GM12878 (cell line): Measurements from ENCODE around the gene BCAR3.

Source experiments
- BHLHE40 ChIP-seq, 2 experiments: fragments of 450-650 bp in 1 of 2; IDR thresholded peaks; 2 replicates each; pipeline ENCODE4 v1.6.1; 2011 to 2017; ENCODE audit warnings: low read depth in 2 of 2, borderline replicate concordance in 1 of 2, improper control_type of control experiment in 1 of 2, low read length in 1 of 2, mild to moderate bottlenecking in 1 of 2
- ETV6 ChIP-seq, 2 experiments: fragments of 450-650 bp in 1 of 2; IDR thresholded peaks in 1 of 2; conservative IDR thresholded peaks in 1 of 2; 2 replicates each; pipeline ENCODE4 v1.6.1; 2014; ENCODE audit warnings: antibody characterized with exemption in 1 of 2, borderline replicate concordance in 1 of 2, low read depth in 1 of 2, mild to moderate bottlenecking in 1 of 2, moderate library complexity in 1 of 2
- EZH2 ChIP-seq: IDR thresholded peaks from 2 replicates; pipeline ENCODE4 v1.6.1; 2012; ENCODE audit warnings: low read depth, mild to moderate bottlenecking, control low read depth, inconsistent platforms, low read length, borderline replicate concordance; ENCODE audit not compliant: control insufficient read depth
- MXI1 ChIP-seq: fragments of 150-350 bp; IDR thresholded peaks from 2 replicates; pipeline ENCODE4 v1.6.1; 2011; ENCODE audit warnings: low read depth, mild to moderate bottlenecking, inconsistent platforms, low read length, improper control_type of control experiment
- NFIC ChIP-seq: IDR thresholded peaks from 2 replicates; pipeline ENCODE4 v1.6.1; 2012; ENCODE audit warnings: low read depth, mild to moderate bottlenecking, inconsistent platforms, low read length, moderate library complexity
- POLR2A ChIP-seq: IDR thresholded peaks from 2 replicates; pipeline ENCODE4 v1.6.1; 2011; ENCODE audit warnings: low read depth, mild to moderate bottlenecking, low read length
- POLR2AphosphoS5 ChIP-seq: IDR thresholded peaks from 2 replicates; pipeline ENCODE4 v1.6.1; 2011; ENCODE audit warnings: mild to moderate bottlenecking, low read length, inconsistent platforms
- RAD21 ChIP-seq: IDR thresholded peaks from 2 replicates; pipeline ENCODE4 v1.6.1; 2011; ENCODE audit warnings: mild to moderate bottlenecking, low read depth, low read length, moderate library complexity; ENCODE audit not compliant: insufficient read depth
- TAF1 ChIP-seq: IDR thresholded peaks from 2 replicates; pipeline ENCODE4 v1.6.1; 2011; ENCODE audit warnings: mild to moderate bottlenecking, low read depth, low read length, borderline replicate concordance
- TF ChIP-seq, protein P1 (sequence below), 3 experiments: IDR thresholded peaks in 2 of 3; conservative IDR thresholded peaks in 1 of 3; 2 replicates each; pipeline ENCODE4 v1.5.1; 2011; ENCODE audit warnings: low read depth in 3 of 3, low read length in 3 of 3, mild to moderate bottlenecking in 3 of 3, control low read depth in 2 of 3, moderate library complexity in 2 of 3, inconsistent platforms in 1 of 3, mixed read lengths in 1 of 3; ENCODE audit not compliant: control insufficient read depth in 2 of 3, insufficient read depth in 1 of 3; ENCODE audit errors: extremely low read depth in 1 of 3
- TF ChIP-seq, protein P2 (sequence below): IDR thresholded peaks from 2 replicates; pipeline ENCODE4 v1.6.1; 2012; ENCODE audit warnings: mild to moderate bottlenecking, low read depth, low read length

DNA sequence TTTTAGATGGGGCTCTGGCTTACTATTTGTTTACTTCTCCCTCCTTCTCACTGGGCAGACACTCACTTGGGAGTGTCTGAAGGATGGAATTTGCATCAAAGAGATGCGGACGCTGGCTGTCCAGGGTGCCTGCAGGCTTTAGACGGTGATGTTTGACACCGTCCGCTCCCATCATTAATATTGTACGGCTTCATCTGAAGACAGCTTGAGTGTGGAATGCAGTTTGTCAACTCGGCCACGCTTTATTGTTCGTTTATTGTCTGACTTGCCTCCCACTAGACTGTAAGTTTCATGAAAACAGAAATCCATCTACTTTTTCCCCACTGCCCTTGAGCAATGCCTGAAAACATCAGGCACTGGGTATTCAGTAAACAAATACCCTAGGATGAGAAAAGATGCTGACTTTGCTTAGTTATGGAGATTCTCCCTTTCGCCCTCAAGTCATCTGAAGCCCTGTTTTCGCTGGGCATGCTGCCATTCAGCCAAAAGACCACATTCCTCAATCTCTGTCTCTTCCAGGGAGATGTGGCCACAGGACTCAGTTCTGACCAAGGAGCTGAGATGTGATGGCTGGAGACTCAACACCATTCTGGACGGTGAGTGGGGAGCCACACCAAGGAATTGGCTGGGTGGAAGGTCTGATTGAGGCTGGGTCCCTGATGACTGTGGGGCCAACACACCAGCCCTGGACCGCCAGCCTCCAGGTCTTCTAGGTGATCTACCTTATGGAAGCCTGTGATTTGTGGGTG is 87.6 kb downstream of the BCAR3 start:
- TF ChIP-seq NFIC (no peak), POLR2A (no peak), POLR2AphosphoS5 (no peak), BHLHE40 (IDR thresholded peaks at IDR 0.05; ENCODE audit: borderline replicate concordance in 1 of 2, low read depth in 2 of 2, low read length in 1 of 2) (no peak), TAF1 (no peak), ETV6 (conservative IDR thresholded peaks at IDR 0.05 in 1 of 2, IDR thresholded peaks at IDR 0.05 in 1 of 2; ENCODE audit: borderline replicate concordance in 1 of 2, low read depth in 1 of 2) (no peak), EZH2 (no peak), RAD21 (no peak), MXI1 (no peak)
- TF ChIP-seq, protein P1, sequence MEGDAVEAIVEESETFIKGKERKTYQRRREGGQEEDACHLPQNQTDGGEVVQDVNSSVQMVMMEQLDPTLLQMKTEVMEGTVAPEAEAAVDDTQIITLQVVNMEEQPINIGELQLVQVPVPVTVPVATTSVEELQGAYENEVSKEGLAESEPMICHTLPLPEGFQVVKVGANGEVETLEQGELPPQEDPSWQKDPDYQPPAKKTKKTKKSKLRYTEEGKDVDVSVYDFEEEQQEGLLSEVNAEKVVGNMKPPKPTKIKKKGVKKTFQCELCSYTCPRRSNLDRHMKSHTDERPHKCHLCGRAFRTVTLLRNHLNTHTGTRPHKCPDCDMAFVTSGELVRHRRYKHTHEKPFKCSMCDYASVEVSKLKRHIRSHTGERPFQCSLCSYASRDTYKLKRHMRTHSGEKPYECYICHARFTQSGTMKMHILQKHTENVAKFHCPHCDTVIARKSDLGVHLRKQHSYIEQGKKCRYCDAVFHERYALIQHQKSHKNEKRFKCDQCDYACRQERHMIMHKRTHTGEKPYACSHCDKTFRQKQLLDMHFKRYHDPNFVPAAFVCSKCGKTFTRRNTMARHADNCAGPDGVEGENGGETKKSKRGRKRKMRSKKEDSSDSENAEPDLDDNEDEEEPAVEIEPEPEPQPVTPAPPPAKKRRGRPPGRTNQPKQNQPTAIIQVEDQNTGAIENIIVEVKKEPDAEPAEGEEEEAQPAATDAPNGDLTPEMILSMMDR (IDR thresholded peaks at IDR 0.05 in 2 of 3, conservative IDR thresholded peaks at IDR 0.05 in 1 of 3; ENCODE audit: control insufficient read depth in 2 of 3, extremely low read depth in 1 of 3, insufficient read depth in 1 of 3, low read depth in 3 of 3, low read length in 3 of 3): no peak
- TF ChIP-seq, protein P2, sequence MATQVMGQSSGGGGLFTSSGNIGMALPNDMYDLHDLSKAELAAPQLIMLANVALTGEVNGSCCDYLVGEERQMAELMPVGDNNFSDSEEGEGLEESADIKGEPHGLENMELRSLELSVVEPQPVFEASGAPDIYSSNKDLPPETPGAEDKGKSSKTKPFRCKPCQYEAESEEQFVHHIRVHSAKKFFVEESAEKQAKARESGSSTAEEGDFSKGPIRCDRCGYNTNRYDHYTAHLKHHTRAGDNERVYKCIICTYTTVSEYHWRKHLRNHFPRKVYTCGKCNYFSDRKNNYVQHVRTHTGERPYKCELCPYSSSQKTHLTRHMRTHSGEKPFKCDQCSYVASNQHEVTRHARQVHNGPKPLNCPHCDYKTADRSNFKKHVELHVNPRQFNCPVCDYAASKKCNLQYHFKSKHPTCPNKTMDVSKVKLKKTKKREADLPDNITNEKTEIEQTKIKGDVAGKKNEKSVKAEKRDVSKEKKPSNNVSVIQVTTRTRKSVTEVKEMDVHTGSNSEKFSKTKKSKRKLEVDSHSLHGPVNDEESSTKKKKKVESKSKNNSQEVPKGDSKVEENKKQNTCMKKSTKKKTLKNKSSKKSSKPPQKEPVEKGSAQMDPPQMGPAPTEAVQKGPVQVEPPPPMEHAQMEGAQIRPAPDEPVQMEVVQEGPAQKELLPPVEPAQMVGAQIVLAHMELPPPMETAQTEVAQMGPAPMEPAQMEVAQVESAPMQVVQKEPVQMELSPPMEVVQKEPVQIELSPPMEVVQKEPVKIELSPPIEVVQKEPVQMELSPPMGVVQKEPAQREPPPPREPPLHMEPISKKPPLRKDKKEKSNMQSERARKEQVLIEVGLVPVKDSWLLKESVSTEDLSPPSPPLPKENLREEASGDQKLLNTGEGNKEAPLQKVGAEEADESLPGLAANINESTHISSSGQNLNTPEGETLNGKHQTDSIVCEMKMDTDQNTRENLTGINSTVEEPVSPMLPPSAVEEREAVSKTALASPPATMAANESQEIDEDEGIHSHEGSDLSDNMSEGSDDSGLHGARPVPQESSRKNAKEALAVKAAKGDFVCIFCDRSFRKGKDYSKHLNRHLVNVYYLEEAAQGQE: no peak
